Activated B cell treated with CpG ODN at 0.5 μM for 24 hours (primary cell): Measurements from ENCODE around the gene CRACDL. TPM values are rescaled to one million over a fixed set of nuclear protein-coding genes. Genes with fewer than 3 reads are reported as not detected.

Experiments used
- ATAC-seq: fragments of 200-7000 bp; cut with Tn5 transposase; one replicate; pipeline ENCODE4 v1.10.0; 2021; ENCODE audit warnings: low read depth, mild to moderate bottlenecking, moderate library complexity
- CTCF ChIA-PET: fragments of 350-600 bp; sonication (Branson Sonifier 250); formaldehyde crosslinking; loops from one replicate; lab custom pipeline; 2021; ENCODE audit warnings: antibody characterized with exemption; lab: Charles Lee
- POLR2A ChIA-PET: fragments of 350-600 bp; sonication (Branson Sonifier 250); formaldehyde crosslinking; loops from one replicate; lab custom pipeline; 2021; ENCODE audit warnings: antibody characterized with exemption; lab: Charles Lee
- DNase-seq: peaks from one replicate; pipeline ENCODE4 v3.0.0; 2022
- H3K27ac Mint-ChIP-seq: one replicate; pipeline ENCODE4 v1.8.0; 2020; ENCODE audit warnings: mixed read lengths
- H3K27me3 Mint-ChIP-seq: one replicate; pipeline ENCODE4 v1.8.0; 2021; ENCODE audit warnings: mixed read lengths
- H3K36me3 Mint-ChIP-seq: one replicate; pipeline ENCODE4 v1.8.0; 2021; ENCODE audit warnings: low read depth, mixed read lengths
- H3K4me1 Mint-ChIP-seq: one replicate; pipeline ENCODE4 v1.8.0; 2021; ENCODE audit warnings: mixed read lengths
- H3K4me3 Mint-ChIP-seq: one replicate; pipeline ENCODE4 v1.8.0; 2020; ENCODE audit warnings: mild to moderate bottlenecking, mixed read lengths
- H3K9me3 Mint-ChIP-seq: one replicate; pipeline ENCODE4 v1.8.0; 2020; ENCODE audit warnings: mixed read lengths
- CTCF ChIP-seq: fragments of 200-600 bp; IDR thresholded peaks from one replicate; pipeline ENCODE4 v1.8.0; 2022; ENCODE audit warnings: antibody characterized with exemption, mild to moderate bottlenecking
- intact Hi-C: fragments of 100-400 bp; cut with micrococcal nuclease; formaldehyde crosslinking; loops from one replicate; pipeline ENCODE4 v1.15.1; 2024
- total RNA-seq: library from RNA; stranded (reverse); gene quantifications from 2 replicates; pipeline ENCODE4 v1.2.3, GENCODE V29; 2022

CRACDL gene
- total RNA-seq, 1 donor from 2014 or later = not detected

DNA sequence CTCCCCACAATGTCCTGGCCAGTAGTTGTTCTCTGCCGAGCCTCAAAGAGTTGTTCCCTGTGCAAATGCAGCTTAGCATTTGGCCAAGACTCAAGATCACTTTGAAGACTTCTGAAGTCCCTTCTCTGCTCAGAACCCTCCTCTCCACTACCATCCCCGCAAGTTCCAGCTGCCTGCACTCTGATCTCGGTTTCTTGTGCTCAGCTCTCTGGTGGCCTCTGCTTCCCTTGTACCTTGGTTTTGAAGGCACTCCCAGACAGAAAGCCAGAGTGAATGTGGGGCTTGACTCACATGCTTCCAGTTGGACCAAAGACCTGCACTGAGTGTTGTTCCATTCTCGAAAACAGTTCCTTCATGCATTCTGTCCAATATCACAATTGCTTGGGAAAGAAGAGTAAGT lies 28.6 kb downstream of the CRACDL start:
- Mint-ChIP-seq H3K4me3 (no peak overlapping the region), H3K27me3 (peaks cover 17% of the 10 kb centered on the region), H3K36me3 (no peaks in the 10 kb centered on the region), H3K27ac (no peak overlapping the region), H3K4me1 (peaks cover 15% of the 10 kb centered on the region), H3K9me3 (no peaks in the 10 kb centered on the region)
- POLR2A ChIA-PET = no interaction called here
- no peak for ATAC-seq
- CTCF ChIA-PET = no interaction called here
- TF ChIP-seq CTCF = no peak
- DNase-seq = no peak
- intact Hi-C loops = no loop called here

DNA sequence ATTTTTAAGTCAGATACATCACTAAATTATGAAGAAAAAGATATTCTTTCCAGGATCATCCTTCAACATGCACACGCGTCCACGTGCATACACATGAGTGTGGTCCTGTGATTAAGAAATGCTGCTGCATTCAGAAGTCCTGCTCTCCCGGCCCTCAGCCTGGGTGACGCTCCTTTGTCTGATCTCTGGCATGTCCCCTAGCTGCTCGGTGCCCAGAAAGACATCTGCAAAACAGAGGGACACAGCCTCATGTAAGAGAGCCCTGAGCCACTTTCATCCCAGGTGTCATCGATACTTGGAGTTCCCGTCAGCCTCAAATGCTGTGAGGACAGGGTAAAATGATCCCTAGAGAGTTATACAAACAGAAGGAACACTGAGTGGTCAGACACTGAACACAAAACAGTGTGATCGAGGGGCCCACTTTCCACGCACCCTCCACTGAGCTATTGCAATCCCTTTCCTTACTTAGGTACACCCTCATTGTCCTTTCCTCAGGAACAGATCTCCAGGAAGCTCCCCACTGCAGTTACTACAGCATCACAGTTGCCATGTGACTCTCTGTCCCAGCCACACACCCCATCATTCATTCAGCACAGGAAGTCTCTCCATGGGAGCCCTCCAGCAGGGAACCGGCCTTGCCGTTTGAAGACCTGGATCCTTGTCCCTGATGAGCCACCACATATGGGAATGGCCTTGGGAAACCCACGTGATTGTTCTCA lies 32.1 kb downstream of the CRACDL start:
- Mint-ChIP-seq H3K36me3 (no peaks in the 10 kb centered on the region), H3K4me1 (peaks cover 4% of the 10 kb centered on the region), H3K9me3 (peaks cover 2% of the 10 kb centered on the region), H3K4me3 (no peak overlapping the region), H3K27ac (no peak overlapping the region), H3K27me3 (peaks cover 19% of the 10 kb centered on the region)
- DNase-seq = no peak
- no peak for TF ChIP-seq CTCF
- intact Hi-C loops = no loop called here
- ATAC-seq = no peak
- ChIA-PET POLR2A (no interaction called here), CTCF (no interaction called here)

DNA sequence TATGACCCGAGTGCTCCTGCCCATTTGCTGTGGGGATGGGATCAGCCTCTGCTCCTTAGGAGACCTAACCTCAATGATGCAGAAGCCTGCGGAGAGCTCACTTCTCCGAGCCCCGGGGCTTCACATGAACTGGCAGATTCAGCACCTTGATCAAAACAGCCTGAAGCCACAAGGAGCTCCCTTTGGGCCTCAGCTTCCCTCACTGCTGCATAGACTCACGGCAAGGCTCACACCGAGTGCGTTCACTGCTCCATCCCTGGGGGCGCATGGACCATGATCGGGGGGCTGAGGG lies 33.0 kb downstream of the CRACDL start:
- H3K36me3 Mint-ChIP-seq = no peaks in the 10 kb centered on the region
- intact Hi-C loops = no loop called here
- H3K27ac Mint-ChIP-seq = no peak overlapping the region
- H3K4me3 Mint-ChIP-seq = no peak overlapping the region
- DNase-seq (no peak), ATAC-seq (no peak)
- H3K27me3 Mint-ChIP-seq = peaks cover 14% of the 10 kb centered on the region
- H3K9me3 Mint-ChIP-seq = peaks cover 2% of the 10 kb centered on the region
- TF ChIP-seq CTCF = no peak
- H3K4me1 Mint-ChIP-seq = no peaks in the 10 kb centered on the region
- ChIA-PET CTCF (no interaction called here), POLR2A (no interaction called here)

DNA sequence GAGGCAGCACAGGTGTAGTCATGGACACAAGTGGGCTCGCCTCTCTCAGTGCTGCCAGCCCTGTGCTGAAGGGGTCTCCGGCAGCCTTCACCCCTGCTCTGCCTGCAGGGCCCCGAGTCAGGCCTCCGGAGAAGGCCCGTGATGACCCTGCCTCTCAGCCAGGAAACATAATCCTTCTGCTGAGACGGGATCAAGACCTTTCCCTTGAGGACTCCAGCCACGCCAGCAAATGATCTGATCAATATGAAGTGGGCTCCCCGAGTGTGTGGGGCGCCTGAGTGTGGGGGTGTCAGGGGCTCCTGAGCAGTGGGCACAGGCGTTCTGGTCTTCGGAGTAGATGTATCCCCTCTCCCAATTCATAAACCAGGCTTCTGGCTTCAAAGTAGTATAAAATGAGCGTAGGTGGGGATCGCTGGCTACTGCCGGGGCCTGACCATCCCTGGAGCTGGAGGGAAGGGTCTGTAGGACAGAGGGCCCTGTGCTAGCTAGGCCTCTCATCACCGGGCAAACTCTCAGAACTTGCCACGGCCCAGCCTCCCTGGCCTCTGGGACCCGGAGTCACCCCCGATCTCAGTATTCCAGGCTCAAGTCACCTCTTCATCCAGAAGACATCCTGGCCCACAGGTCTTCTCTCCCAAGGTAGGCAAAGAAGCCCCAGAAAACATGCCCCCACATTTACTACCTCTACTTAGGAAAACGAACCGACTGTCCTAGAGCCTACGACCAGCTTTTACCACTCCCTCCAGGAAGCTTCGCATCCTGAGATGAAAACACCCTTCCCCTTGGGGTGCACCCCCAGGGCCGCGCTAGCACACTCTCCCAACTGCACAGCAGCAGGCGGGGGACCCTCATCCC lies 33.6 kb downstream of the CRACDL start:
- DNase-seq = no peak
- CTCF ChIA-PET = no interaction called here

More for the DNA sequence above, 33.6 kb downstream of the CRACDL start:
- POLR2A ChIA-PET = no interaction called here
- H3K27ac Mint-ChIP-seq = no peak overlapping the region
- no peak for TF ChIP-seq CTCF
- H3K4me1 Mint-ChIP-seq = no peaks in the 10 kb centered on the region
- peaks cover 2% of the 10 kb centered on the region for H3K9me3 Mint-ChIP-seq
- no peaks in the 10 kb centered on the region for H3K36me3 Mint-ChIP-seq
- intact Hi-C loops = no loop called here
- no peak overlapping the region for H3K4me3 Mint-ChIP-seq
- ATAC-seq = no peak
- peaks cover 8% of the 10 kb centered on the region for H3K27me3 Mint-ChIP-seq
